Peyer's patch (tissue), 4 donors: ENCODE data around the gene GNAI3. TPM values are rescaled to one million over a fixed set of nuclear protein-coding genes. Genes with fewer than 3 reads are reported as not detected.

Experiments used
- DNase-seq, 3 donors: peaks; one replicate each; pipeline ENCODE4 v3.0.0-alpha.2; 2017 to 2019
- H3K27ac ChIP-seq, 4 donors: fragments of 200-600 bp; sonication (generic); one replicate each; pipeline ENCODE4 v1.5.1; 2016 to 2019
- H3K27me3 ChIP-seq, 2 donors: fragments of 200-600 bp; sonication (generic); one replicate each; pipeline ENCODE4 v1.5.1; 2019
- H3K36me3 ChIP-seq, 3 donors: fragments of 200-600 bp; sonication (generic); one replicate each; pipeline ENCODE4 v1.5.1; 2016 to 2019
- H3K4me1 ChIP-seq, 4 donors: fragments of 200-600 bp; sonication (generic); one replicate each; pipeline ENCODE4 v1.5.1; 2016 to 2019
- H3K4me3 ChIP-seq, 4 donors: fragments of 200-600 bp; sonication (generic); 1 replicate in 3 of 4; 2 replicates in 1 of 4; pipeline ENCODE4 v1.5.1; 2016 to 2019; ENCODE audit warnings: mild to moderate bottlenecking in 1 of 4
- H3K9me3 ChIP-seq, 4 donors: fragments of 200-600 bp; sonication (generic); one replicate each; pipeline ENCODE4 v1.5.1; 2016 to 2019; ENCODE audit warnings: mild to moderate bottlenecking in 1 of 4
- POLR2A ChIP-seq, 2 donors: fragments of 450-650 bp; IDR thresholded peaks; one replicate each; pipeline ENCODE4 v1.5.1; 2017; ENCODE audit warnings: antibody characterized with exemption in 2 of 2, mild to moderate bottlenecking in 2 of 2, moderate library complexity in 2 of 2
- total RNA-seq, 4 donors: library from RNA; depleted of rRNA; stranded (reverse); fragments of >200 nt; gene quantifications; one replicate each; pipeline ENCODE4 v1.1.0, GENCODE V29; 2016
- TF ChIP-seq, protein P1 (sequence below), 6 experiments: fragments of 450-650 bp in 4 of 6; fragments of 200-600 bp in 2 of 6; sonication (generic) in 1 of 6; IDR thresholded peaks; one replicate each; pipeline ENCODE4 v1.5.1; 2017 to 2019; ENCODE audit warnings: antibody characterized with exemption in 6 of 6, mild to moderate bottlenecking in 3 of 6, moderate library complexity in 1 of 6

The GNAI3 gene
- total RNA-seq, 4 donors from 2014 or later: 4.1 to 6.8 (median 5.8) TPM

DNA sequence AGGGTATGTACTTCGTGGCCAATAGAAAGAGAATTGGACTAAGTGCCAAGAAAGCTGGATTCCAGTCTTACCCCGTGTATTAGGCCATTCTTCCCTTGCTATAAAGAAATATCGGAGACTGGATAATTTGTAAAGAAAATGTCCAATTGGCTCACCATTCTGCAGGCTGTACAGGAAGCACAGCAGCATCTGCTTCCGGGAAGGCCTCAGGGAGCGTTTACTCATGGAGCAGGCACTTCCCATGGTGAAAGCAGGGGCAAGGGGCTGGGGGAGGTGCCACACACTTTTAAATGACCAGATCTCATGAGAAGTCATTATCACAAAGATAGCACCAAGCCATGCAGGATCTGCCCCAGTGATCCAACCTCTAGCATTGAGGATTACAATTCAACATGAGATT, 31.1 kb upstream of the GNAI3 start:
- no peak for DNase-seq
- Histone ChIP-seq H3K36me3 (no peaks in the 10 kb centered on the region), H3K4me1 (peaks cover 0 to 7% (median 2%) of the 10 kb centered on the region in 4 donors), H3K27me3 (no peaks in the 10 kb centered on the region), H3K4me3 (no peak overlapping the region), H3K27ac (peak overlapping the region in 2 of 4 donors; percentile 13 to 38), H3K9me3 (no peaks in the 10 kb centered on the region)
- TF ChIP-seq, protein P1, sequence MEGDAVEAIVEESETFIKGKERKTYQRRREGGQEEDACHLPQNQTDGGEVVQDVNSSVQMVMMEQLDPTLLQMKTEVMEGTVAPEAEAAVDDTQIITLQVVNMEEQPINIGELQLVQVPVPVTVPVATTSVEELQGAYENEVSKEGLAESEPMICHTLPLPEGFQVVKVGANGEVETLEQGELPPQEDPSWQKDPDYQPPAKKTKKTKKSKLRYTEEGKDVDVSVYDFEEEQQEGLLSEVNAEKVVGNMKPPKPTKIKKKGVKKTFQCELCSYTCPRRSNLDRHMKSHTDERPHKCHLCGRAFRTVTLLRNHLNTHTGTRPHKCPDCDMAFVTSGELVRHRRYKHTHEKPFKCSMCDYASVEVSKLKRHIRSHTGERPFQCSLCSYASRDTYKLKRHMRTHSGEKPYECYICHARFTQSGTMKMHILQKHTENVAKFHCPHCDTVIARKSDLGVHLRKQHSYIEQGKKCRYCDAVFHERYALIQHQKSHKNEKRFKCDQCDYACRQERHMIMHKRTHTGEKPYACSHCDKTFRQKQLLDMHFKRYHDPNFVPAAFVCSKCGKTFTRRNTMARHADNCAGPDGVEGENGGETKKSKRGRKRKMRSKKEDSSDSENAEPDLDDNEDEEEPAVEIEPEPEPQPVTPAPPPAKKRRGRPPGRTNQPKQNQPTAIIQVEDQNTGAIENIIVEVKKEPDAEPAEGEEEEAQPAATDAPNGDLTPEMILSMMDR (IDR thresholded peaks at IDR 0.05): no peak
- TF ChIP-seq POLR2A (IDR thresholded peaks at IDR 0.05): no peak

DNA sequence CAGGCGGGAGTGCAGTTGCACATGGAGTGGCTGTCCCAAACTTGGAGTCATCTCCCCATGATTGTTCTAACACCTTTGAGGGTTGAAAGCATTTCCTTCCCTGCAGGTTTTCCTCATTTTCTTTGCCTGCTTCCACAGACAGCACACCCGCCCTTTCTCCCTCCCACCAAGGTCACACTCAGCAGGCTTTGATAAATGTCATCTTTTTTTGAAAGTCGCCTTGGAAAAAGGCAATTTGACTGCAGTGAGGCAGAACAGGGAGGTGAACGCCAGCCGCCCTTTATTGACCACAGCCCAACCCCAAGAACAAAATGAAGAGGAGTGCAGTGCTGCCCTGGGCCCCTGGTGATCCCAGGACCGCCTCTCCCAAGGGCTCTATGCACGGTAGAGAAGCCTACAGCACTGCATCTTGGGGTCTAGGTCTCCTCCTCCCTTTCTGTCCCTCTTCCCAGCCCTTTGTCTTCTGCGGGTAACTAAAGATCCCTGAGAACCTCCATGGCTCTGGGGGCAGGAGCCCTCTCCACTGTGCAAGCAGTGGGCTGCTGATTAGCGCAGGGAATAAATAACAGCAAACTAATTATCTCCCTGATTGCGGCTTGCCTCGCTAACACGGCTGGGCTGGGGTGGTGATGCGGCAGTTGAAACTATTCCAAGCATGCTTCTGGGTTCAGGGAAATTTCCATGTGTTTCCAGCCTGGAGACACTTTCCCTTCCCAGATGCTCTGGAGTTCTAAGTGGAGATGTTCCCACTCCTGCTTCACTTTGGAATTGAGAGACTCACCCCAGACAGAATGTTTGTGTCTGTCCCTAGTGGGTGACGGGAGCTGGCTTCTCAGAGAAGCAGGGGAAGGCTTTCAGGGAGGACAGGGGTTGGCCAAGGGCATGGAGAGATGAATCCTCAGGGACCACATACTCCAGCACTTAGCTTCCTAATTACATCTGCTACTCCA, 27.1 kb upstream of the GNAI3 start:
- DNase-seq: no peak
- peaks cover 0 to 5% (median 2%) of the 10 kb centered on the region in 4 donors for H3K4me1 ChIP-seq
- TF ChIP-seq, protein P1 (IDR thresholded peaks at IDR 0.05): no peak
- no peak for TF ChIP-seq POLR2A (IDR thresholded peaks at IDR 0.05)
- no peak overlapping the region for H3K27ac ChIP-seq
- H3K4me3 ChIP-seq: no peak overlapping the region
- no peaks in the 10 kb centered on the region for H3K27me3 ChIP-seq
- H3K36me3 ChIP-seq: no peaks in the 10 kb centered on the region
- no peaks in the 10 kb centered on the region for H3K9me3 ChIP-seq

GRCh38 chr1:109522026-109522425, 26.4 kb upstream of the GNAI3 start:
- Histone ChIP-seq H3K9me3 (no peaks in the 10 kb centered on the region), H3K27me3 (no peaks in the 10 kb centered on the region), H3K36me3 (no peaks in the 10 kb centered on the region), H3K4me1 (peaks cover 0 to 4% (median 0%) of the 10 kb centered on the region in 4 donors), H3K27ac (no peak overlapping the region), H3K4me3 (no peak overlapping the region)
- no peak for TF ChIP-seq POLR2A (IDR thresholded peaks at IDR 0.05)
- TF ChIP-seq, protein P1 (IDR thresholded peaks at IDR 0.05): no peak
- no peak for DNase-seq

- TF ChIP-seq, protein P1 (IDR thresholded peaks at IDR 0.05): no peak
- no peak for TF ChIP-seq POLR2A (IDR thresholded peaks at IDR 0.05)
- no peak overlapping the region for H3K27ac ChIP-seq
- no peaks in the 10 kb centered on the region for H3K36me3 ChIP-seq
- no peak overlapping the region for H3K4me3 ChIP-seq
- no peaks in the 10 kb centered on the region for H3K9me3 ChIP-seq
- no peaks in the 10 kb centered on the region for H3K4me1 ChIP-seq
- H3K27me3 ChIP-seq: no peaks in the 10 kb centered on the region
- DNase-seq: no peak
Measured at GRCh38 chr1:109523706-109524105, 24.7 kb upstream of the GNAI3 start.

DNA sequence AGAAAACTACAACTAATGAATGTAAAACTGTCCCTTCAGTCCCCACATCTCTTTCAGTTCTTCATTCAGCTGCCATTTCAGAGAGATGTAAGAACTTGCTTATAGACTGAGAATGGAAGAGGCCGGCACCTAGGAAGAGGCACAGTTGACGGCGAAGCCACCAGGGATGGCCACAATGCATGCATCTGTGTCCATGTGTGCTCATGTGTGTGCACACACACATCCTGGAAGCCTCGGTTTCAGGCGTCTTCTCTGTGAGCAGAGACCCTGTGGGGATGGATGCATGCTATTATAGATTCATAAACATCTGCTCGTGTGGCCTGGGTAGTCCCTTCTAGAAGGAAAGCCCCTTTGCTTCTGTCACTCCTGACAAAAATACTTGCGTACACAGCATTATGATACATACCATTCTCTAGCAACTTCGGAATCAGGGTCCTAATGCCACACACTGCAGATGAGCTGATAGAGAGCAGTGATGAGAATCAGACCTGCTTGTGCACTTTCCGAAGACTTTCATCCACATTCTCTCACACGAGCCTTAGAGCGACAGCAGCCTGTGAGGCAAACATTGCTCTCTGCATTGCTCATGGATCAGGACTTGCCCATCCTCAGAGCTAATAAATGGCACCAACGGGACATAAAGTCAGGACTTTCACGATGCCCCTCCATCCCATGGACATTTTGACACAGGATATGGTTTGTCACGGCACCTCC, 21.2 kb upstream of the GNAI3 start:
- Histone ChIP-seq H3K4me1 (peaks cover 0 to 4% (median 1%) of the 10 kb centered on the region in 4 donors), H3K4me3 (no peak overlapping the region), H3K36me3 (no peaks in the 10 kb centered on the region), H3K27ac (no peak overlapping the region), H3K9me3 (no peaks in the 10 kb centered on the region), H3K27me3 (no peaks in the 10 kb centered on the region)
- TF ChIP-seq POLR2A (IDR thresholded peaks at IDR 0.05): no peak
- TF ChIP-seq, protein P1 (IDR thresholded peaks at IDR 0.05): no peak
- DNase-seq: no peak
